HEK293 (cell line): ENCODE results near the gene OR13F1.

Experiments
- CTCF ChIA-PET: fragments of 350-600 bp; formaldehyde crosslinking; extraction: SDS; loops from one replicate; lab custom pipeline; 2021; ENCODE audit warnings: antibody characterized with exemption; lab: Yijun Ruan, JAX
- POLR2A ChIA-PET: fragments of 300-600 bp; formaldehyde crosslinking; extraction: SDS; loops from one replicate; lab custom pipeline; 2020; ENCODE audit warnings: antibody characterized with exemption, inconsistent platforms; lab: Yijun Ruan, JAX
- H3K27ac ChIP-seq: fragments of 200-500 bp; sonication (Bioruptor generic); 2 replicates; pipeline ENCODE4 v1.5.1; 2014; ENCODE audit warnings: low read depth, low read length, control low read depth, inconsistent platforms; ENCODE audit errors: extremely low read depth
- H3K36me3 ChIP-seq, 2 experiments: fragments of 200-500 bp in 1 of 2; sonication (Bioruptor generic) in 1 of 2; 1 replicate in 1 of 2; 2 replicates in 1 of 2; pipeline ENCODE4 v1.5.1; 2014 to 2017; ENCODE audit warnings: inconsistent platforms in 2 of 2, low read length in 2 of 2; ENCODE audit not compliant: control insufficient read depth in 2 of 2, insufficient read depth in 1 of 2
- H3K4me1 ChIP-seq: fragments of 200-500 bp; sonication (Bioruptor generic); 2 replicates; pipeline ENCODE4 v1.5.1; 2014; ENCODE audit warnings: mild to moderate bottlenecking, low read length, inconsistent platforms; ENCODE audit not compliant: control insufficient read depth, insufficient read depth
- H3K4me3 ChIP-seq: 2 replicates; pipeline ENCODE4 v1.5.1; 2011; ENCODE audit warnings: low read depth, mild to moderate bottlenecking, control low read depth, low read length, moderate library complexity
- H3K9me3 ChIP-seq: fragments of 200-500 bp; sonication (Bioruptor generic); 2 replicates; pipeline ENCODE4 v1.5.1; 2014; ENCODE audit warnings: low read depth, low read length, inconsistent platforms; ENCODE audit not compliant: control insufficient read depth, insufficient read depth
- EGR2 ChIP-seq: fragments of 450-650 bp; formaldehyde crosslinking; IDR thresholded peaks from 2 replicates; pipeline ENCODE4 v1.5.1; 2016; ENCODE audit warnings: low read depth, missing biosample characterization, missing genetic modification characterization
- GLIS1 ChIP-seq: fragments of 450-650 bp; formaldehyde crosslinking; IDR thresholded peaks from 2 replicates; pipeline ENCODE4 v1.5.1; 2016; ENCODE audit warnings: missing biosample characterization, missing genetic modification characterization
- KLF10 ChIP-seq: fragments of 450-650 bp; IDR thresholded peaks from 2 replicates; pipeline ENCODE4 v1.5.1; 2018; ENCODE audit warnings: missing biosample characterization, mild to moderate bottlenecking, missing genetic modification characterization
- KLF7 ChIP-seq: fragments of 450-650 bp; formaldehyde crosslinking; IDR thresholded peaks from 2 replicates; pipeline ENCODE4 v1.5.1; 2016; ENCODE audit warnings: missing biosample characterization, missing genetic modification characterization, borderline replicate concordance
- OSR2 ChIP-seq: fragments of 450-650 bp; formaldehyde crosslinking; IDR thresholded peaks from 2 replicates; pipeline ENCODE4 v1.5.1; 2016; ENCODE audit warnings: missing biosample characterization, missing genetic modification characterization
- PBX3 ChIP-seq: sonication (generic); formaldehyde crosslinking; IDR thresholded peaks from 2 replicates; pipeline ENCODE4 v1.8.1; 2022; ENCODE audit warnings: mild to moderate bottlenecking, moderate library complexity, missing genetic modification reagents
- SALL2 ChIP-seq: fragments of 450-650 bp; formaldehyde crosslinking; IDR thresholded peaks from 2 replicates; pipeline ENCODE4 v1.5.0; 2017; ENCODE audit warnings: missing biosample characterization, mild to moderate bottlenecking, missing genetic modification characterization, borderline replicate concordance
- SCRT2 ChIP-seq: fragments of 450-650 bp; formaldehyde crosslinking; IDR thresholded peaks from 2 replicates; pipeline ENCODE4 v1.5.1; 2016; ENCODE audit warnings: missing biosample characterization, missing genetic modification characterization
- WT1 ChIP-seq: fragments of 450-650 bp; formaldehyde crosslinking; IDR thresholded peaks from 2 replicates; pipeline ENCODE4 v1.5.1; 2016; ENCODE audit warnings: missing biosample characterization, missing genetic modification characterization
- ZFP37 ChIP-seq: fragments of 450-650 bp; formaldehyde crosslinking; IDR thresholded peaks from 2 replicates; pipeline ENCODE4 v1.5.1; 2016; ENCODE audit warnings: missing biosample characterization, missing genetic modification characterization
- ZNF121 ChIP-seq: fragments of 450-650 bp; formaldehyde crosslinking; IDR thresholded peaks from 2 replicates; pipeline ENCODE4 v1.5.1; 2016; ENCODE audit warnings: missing biosample characterization, missing genetic modification characterization
- ZNF132 ChIP-seq: fragments of 450-650 bp; formaldehyde crosslinking; IDR thresholded peaks from 2 replicates; pipeline ENCODE4 v1.5.1; 2017; ENCODE audit warnings: missing biosample characterization, missing genetic modification characterization, borderline replicate concordance
- ZNF169 ChIP-seq: fragments of 450-650 bp; formaldehyde crosslinking; IDR thresholded peaks from 2 replicates; pipeline ENCODE4 v1.5.1; 2016; ENCODE audit warnings: missing biosample characterization, missing genetic modification characterization
- ZNF19 ChIP-seq: fragments of 450-650 bp; formaldehyde crosslinking; IDR thresholded peaks from 2 replicates; pipeline ENCODE4; 2016; ENCODE audit warnings: missing biosample characterization, missing genetic modification characterization, low read depth
- ZNF311 ChIP-seq: fragments of 450-650 bp; formaldehyde crosslinking; IDR thresholded peaks from 2 replicates; pipeline ENCODE4 v1.5.1; 2017; ENCODE audit warnings: missing biosample characterization, missing genetic modification characterization, borderline replicate concordance
- ZNF341 ChIP-seq: fragments of 450-650 bp; formaldehyde crosslinking; IDR thresholded peaks from 2 replicates; pipeline ENCODE4; 2016; ENCODE audit warnings: low read depth, missing biosample characterization, missing genetic modification characterization
- ZNF488 ChIP-seq: fragments of 450-650 bp; formaldehyde crosslinking; IDR thresholded peaks from 2 replicates; pipeline ENCODE4 v1.5.1; 2016; ENCODE audit warnings: missing biosample characterization, missing genetic modification characterization
- ZNF518A ChIP-seq: fragments of 450-650 bp; formaldehyde crosslinking; conservative IDR thresholded peaks from 2 replicates; pipeline ENCODE4 v1.5.1; 2016; ENCODE audit warnings: low read depth, missing biosample characterization, missing genetic modification characterization
- ZNF558 ChIP-seq: fragments of 450-650 bp; formaldehyde crosslinking; IDR thresholded peaks from 2 replicates; pipeline ENCODE4 v1.5.1; 2016; ENCODE audit warnings: missing biosample characterization, missing genetic modification characterization
- ZNF571 ChIP-seq: fragments of 450-650 bp; formaldehyde crosslinking; IDR thresholded peaks from 2 replicates; pipeline ENCODE4 v1.5.0; 2017; ENCODE audit warnings: missing biosample characterization, missing genetic modification characterization
- ZNF610 ChIP-seq: fragments of 450-650 bp; formaldehyde crosslinking; IDR thresholded peaks from 2 replicates; pipeline ENCODE4 v1.5.1; 2016; ENCODE audit warnings: missing biosample characterization, missing genetic modification characterization, borderline replicate concordance
- ZNF639 ChIP-seq: fragments of 450-650 bp; formaldehyde crosslinking; IDR thresholded peaks from 2 replicates; pipeline ENCODE4 v1.5.1; 2016; ENCODE audit warnings: missing biosample characterization, missing genetic modification characterization
- ZNF654 ChIP-seq: fragments of 450-650 bp; formaldehyde crosslinking; IDR thresholded peaks from 2 replicates; pipeline ENCODE4 v1.5.1; 2016; ENCODE audit warnings: low read depth, missing biosample characterization, missing genetic modification characterization
- ZNF664 ChIP-seq: fragments of 450-650 bp; formaldehyde crosslinking; IDR thresholded peaks from 2 replicates; pipeline ENCODE4 v1.5.1; 2016; ENCODE audit warnings: missing biosample characterization, missing genetic modification characterization
- ZNF777 ChIP-seq: fragments of 450-650 bp; formaldehyde crosslinking; IDR thresholded peaks from 2 replicates; pipeline ENCODE4 v1.5.1; 2017; ENCODE audit warnings: missing biosample characterization, missing genetic modification characterization, borderline replicate concordance
- ZSCAN30 ChIP-seq: fragments of 450-650 bp; IDR thresholded peaks from 2 replicates; pipeline ENCODE4 v1.5.1; 2018; ENCODE audit warnings: missing biosample characterization, mild to moderate bottlenecking, missing genetic modification characterization, moderate library complexity

OR13F1 gene

GRCh38 chr9:104539275-104539674 is 35.2 kb downstream of the OR13F1 start (continued):
- TF ChIP-seq ZNF518A (no peak), ZNF654 (tag by site-specific recombination) (no peak), PBX3 (no peak)

GRCh38 chr9:104544644-104545043 is 40.6 kb downstream of the OR13F1 start:
- H3K4me1 ChIP-seq, result no peaks in the 10 kb centered on the region
- ChIA-PET POLR2A (no interaction called here), CTCF (no interaction called here)
- no peak for TF ChIP-seq EGR2 (tag by site-specific recombination)
- TF ChIP-seq ZNF169 (tag by site-specific recombination), result no peak
- TF ChIP-seq ZNF341, result no peak
- TF ChIP-seq ZFP37, result no peak
- TF ChIP-seq ZNF664 (tag by site-specific recombination), result no peak
- TF ChIP-seq KLF10 (tag by site-specific recombination), result no peak
- TF ChIP-seq ZNF571 (tag by site-specific recombination), result no peak
- H3K9me3 ChIP-seq, result no peaks in the 10 kb centered on the region
- H3K4me3 ChIP-seq, result no peak overlapping the region
- H3K27ac ChIP-seq, result no peak overlapping the region
- no peaks in the 10 kb centered on the region for H3K36me3 ChIP-seq

GRCh38 chr9:104553261-104553660 is 49.2 kb downstream of the OR13F1 start:
- POLR2A ChIA-PET, result no interaction called here
- no peaks in the 10 kb centered on the region for H3K4me1 ChIP-seq
- CTCF ChIA-PET, result no interaction called here
- H3K9me3 ChIP-seq, result no peaks in the 10 kb centered on the region
- no peak overlapping the region for H3K4me3 ChIP-seq
- no peak for TF ChIP-seq ZNF19 (tag by site-specific recombination)
- no peak for TF ChIP-seq ZNF664 (tag by site-specific recombination)
- TF ChIP-seq ZNF488, result no peak
- TF ChIP-seq KLF7 (tag by site-specific recombination), result no peak
- TF ChIP-seq SCRT2, result no peak
- no peak for TF ChIP-seq WT1 (tag by site-specific recombination)
- TF ChIP-seq ZNF639 (tag by site-specific recombination), result no peak
- no peak for TF ChIP-seq ZSCAN30 (tag by site-specific recombination)
- TF ChIP-seq ZNF132 (tag by site-specific recombination), result no peak
- TF ChIP-seq GLIS1 (tag by site-specific recombination), result no peak
- no peak for TF ChIP-seq OSR2 (tag by site-specific recombination)
- TF ChIP-seq ZNF311 (tag by site-specific recombination), result no peak
- TF ChIP-seq ZNF777 (tag by site-specific recombination), result no peak
- TF ChIP-seq ZNF121 (tag by site-specific recombination), result no peak
- no peak for TF ChIP-seq ZNF610
- no peak for TF ChIP-seq ZNF558
- TF ChIP-seq SALL2 (tag by site-specific recombination), result no peak
- no peaks in the 10 kb centered on the region for H3K36me3 ChIP-seq
- H3K27ac ChIP-seq, result no peak overlapping the region
